H1 (cell line): ENCODE data around the gene TMEM135. TPM values are rescaled to one million over a fixed set of nuclear protein-coding genes. Genes with fewer than 3 reads are reported as not detected.

Experiments
- BRCA1 ChIP-seq: IDR thresholded peaks from 2 replicates; pipeline ENCODE4 v1.6.1; 2012; ENCODE audit warnings: low read depth, low read length, improper control_type of control experiment
- EZH2 ChIP-seq: fragments of 200-600 bp; sonication (generic); IDR thresholded peaks from 2 replicates; pipeline ENCODE4 v1.7.1; 2012; ENCODE audit warnings: low read depth, mild to moderate bottlenecking, moderate library complexity, low read length, inconsistent platforms; ENCODE audit not compliant: severe bottlenecking
- polyA plus RNA-seq, 7 experiments: library from polyadenylated mRNA; depleted of rRNA in 3 of 7; stranded (reverse) in 5 of 7; unstranded in 2 of 7; fragments of >200 nt in 5 of 7; fragments of 200-250 nt in 2 of 7; gene quantifications; 1 replicate in 5 of 7; 2 replicates in 1 of 7; 4 replicates in 1 of 7; pipeline versions ENCODE4 v1.2.1 to v1.2.3, GENCODE V29; 2011 to 2013; ENCODE audit warnings: missing spikeins in 2 of 7, mixed read lengths in 2 of 7
- total RNA-seq: library from RNA; stranded (reverse); fragmentation: NEBNext Ultra II Directional; extraction: Animal tissue kit (Norgen Biotek cat#: 25700); gene quantifications from 2 replicates; pipeline ENCODE4 v1.2.1, GENCODE V29; 2021

The TMEM135 gene
- total and polyA plus RNA-seq, 2 of the 8 experiments (the other 6 are each of a cell fraction or from before 2014, with no cell fraction given): 9.3 to 31.3 TPM

DNA sequence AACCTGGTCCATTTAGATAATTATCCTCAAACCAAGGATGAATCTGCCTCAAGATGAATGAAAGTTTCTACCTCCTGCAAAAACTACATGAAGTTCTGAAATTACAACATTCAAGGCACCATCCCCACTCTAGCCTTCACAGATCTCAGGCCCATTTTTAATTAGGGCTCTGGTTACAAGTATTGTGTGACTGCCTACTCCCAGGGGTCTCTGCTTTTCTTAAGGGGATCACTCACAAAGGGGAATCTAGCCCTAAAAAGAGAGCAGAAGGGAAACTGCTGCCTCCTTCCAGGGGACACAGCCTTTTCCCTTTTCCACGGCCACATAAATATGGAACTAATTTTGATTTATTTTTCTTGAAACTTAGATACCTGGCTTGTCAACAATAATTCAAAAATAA lies 17.4 kb upstream of the TMEM135 start (continued):
- TF ChIP-seq BRCA1 (no peak), EZH2 (no peak)
- TF ChIP-seq, all 59 proteins: peak for 0
